Ovary (tissue), 3 donors: ENCODE measurements around the gene SPDYE17.
"Not testable (repeated sequence)": the region's sequence is repeated elsewhere in the genome, so short reads cannot be mapped to it uniquely, and the experiment has no call there.

Experiments used
- POLR2A ChIP-seq: fragments of 450-650 bp; IDR thresholded peaks from one replicate; pipeline ENCODE4 v1.6.1; 2017; ENCODE audit warnings: antibody characterized with exemption, mild to moderate bottlenecking, moderate library complexity
- TF ChIP-seq, protein P1 (sequence below), 3 donors: fragments of 450-650 bp in 2 of 3; fragments of 200-600 bp in 1 of 3; IDR thresholded peaks; one replicate each; pipeline versions ENCODE4 v1.5.1 to v1.8.0; 2016 to 2022; ENCODE audit warnings: antibody characterized with exemption in 3 of 3, mild to moderate bottlenecking in 1 of 3
- donor health status: DM: no; HTN: no; CAD: no.

DNA sequence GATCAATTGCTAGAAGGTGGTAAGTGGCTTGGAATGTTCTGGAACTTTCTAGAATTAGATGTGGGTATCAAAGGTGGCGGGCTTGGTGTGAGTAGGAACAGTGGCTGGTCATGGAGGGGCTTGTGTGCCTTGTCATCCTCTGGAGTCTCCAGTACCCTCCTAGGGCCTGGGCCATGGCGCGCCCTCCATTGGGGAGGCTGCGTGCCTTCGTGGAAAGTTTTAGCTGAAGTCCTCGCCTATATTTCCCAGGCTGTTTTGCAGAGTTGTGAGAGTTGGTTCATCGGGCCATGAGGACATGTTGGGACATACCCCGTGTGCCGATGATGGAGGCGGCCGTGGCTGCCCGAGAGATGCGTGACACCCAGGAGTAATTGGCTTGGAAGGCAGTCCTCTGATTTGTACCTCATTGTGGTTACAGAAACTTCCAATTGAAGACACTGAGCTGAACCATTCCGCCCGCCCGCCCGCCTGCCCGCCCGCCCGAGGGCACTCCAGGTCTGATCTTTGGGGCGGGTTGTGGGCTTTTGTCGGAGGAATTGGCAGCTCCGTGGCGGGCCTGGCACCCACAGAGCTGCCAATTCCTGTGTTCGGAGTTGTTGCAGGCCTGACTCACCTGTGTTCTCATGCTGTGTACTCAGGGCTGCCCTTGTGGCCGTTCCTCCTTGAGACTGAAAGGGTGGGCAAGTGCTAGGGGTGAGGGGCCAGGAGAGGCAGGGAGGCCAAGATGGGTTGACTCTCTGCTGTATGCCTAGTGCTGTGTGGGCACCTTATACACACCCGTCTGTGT, 57.2 kb downstream of the SPDYE17 start:
- TF ChIP-seq, protein P1, sequence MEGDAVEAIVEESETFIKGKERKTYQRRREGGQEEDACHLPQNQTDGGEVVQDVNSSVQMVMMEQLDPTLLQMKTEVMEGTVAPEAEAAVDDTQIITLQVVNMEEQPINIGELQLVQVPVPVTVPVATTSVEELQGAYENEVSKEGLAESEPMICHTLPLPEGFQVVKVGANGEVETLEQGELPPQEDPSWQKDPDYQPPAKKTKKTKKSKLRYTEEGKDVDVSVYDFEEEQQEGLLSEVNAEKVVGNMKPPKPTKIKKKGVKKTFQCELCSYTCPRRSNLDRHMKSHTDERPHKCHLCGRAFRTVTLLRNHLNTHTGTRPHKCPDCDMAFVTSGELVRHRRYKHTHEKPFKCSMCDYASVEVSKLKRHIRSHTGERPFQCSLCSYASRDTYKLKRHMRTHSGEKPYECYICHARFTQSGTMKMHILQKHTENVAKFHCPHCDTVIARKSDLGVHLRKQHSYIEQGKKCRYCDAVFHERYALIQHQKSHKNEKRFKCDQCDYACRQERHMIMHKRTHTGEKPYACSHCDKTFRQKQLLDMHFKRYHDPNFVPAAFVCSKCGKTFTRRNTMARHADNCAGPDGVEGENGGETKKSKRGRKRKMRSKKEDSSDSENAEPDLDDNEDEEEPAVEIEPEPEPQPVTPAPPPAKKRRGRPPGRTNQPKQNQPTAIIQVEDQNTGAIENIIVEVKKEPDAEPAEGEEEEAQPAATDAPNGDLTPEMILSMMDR (IDR thresholded peaks at IDR 0.05): not testable (repeated sequence)
- TF ChIP-seq POLR2A: not testable (repeated sequence)
